LoVo (cell line): ENCODE measurements around the gene TNRC18.
"Not testable (repeated sequence)": the region's sequence is repeated elsewhere in the genome, so short reads cannot be mapped to it uniquely, and the experiment has no call there.

ENCODE experiments used
- DNase-seq: peaks from one replicate; pipeline ENCODE4 v3.0.0-alpha.2; 2016; ENCODE audit warnings: low spot score

The TNRC18 gene

DNA sequence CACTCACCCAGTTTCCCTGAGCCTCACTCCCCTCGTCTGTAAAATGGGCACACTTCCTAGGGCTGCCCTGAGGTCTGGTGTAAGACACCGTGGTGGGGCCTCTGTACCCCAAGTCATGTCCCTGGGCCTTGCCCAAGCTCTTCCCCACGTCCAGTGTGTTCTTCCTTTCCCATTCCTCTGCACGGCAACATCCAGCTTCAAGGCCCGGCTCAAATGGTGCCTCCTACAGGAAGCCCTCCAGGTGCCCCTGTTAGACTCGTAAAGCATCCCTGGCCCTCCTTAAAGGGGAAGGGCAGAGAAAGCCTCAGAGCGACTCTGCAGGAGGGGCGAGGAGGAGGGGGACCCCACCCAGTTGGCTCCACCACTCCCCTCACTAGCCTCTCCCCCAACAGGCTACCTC, 132.3 kb downstream of the TNRC18 start:
- no peak for DNase-seq

DNA sequence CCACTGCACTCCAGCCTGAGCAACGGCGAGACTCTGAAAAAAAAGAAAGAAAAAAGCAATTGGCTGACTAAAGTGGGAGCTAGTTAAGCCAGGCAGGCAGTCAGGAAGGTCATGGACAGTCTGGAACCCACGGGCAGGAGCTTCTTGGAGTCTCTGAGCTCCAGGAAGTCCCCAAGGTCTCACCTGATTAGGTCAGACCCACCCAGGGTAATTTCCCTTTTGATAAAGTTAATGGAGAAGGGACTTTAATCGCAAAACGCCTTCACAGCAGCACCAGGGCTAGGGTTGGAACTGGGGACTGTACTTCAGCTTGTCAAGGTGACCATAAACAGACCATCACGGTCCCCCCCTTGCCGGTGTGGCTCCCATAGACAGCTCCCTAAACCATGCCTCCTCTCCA, 134.3 kb downstream of the TNRC18 start:
- no peak for DNase-seq

DNA sequence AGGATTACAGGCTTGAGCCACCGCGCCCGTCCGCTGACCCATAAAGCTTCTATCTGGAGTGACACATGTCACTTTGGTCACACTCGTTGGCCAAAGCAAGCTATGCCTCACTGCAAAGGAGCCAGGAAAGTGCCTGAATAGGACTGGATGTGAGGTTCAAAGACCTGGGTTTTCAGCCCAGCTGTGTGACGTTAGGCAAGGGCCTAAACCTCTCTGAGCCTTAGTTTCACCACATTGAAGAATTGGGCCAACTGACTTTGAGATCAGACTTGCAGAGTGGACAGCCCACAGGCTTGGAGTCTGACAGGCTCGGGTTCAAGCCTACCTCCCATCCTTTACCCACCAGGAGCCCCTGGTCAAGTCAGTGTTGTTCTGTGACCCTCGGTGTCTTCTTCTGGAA, 135.1 kb downstream of the TNRC18 start:
- not testable (repeated sequence) for DNase-seq

DNA sequence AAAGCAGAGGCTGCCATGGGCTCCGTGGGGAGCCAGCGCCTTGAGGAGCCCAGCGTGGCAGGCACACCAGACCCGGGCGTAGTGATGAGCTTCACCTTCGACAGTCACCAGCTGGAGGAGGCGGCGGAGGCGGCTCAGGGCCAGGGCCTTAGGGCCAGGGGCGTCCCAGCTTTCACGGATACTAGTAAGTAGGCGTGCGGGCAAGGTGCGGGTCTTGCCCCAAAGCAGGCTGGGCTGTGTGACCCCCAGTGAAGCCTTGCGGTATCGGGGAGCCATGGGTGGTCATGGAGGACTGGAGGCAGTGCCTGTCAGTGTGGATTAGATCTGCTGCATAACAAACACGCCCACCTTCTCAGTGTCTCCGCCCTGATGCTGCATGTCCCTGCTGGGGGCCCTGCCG, 135.8 kb downstream of the TNRC18 start:
- no peak for DNase-seq

DNA sequence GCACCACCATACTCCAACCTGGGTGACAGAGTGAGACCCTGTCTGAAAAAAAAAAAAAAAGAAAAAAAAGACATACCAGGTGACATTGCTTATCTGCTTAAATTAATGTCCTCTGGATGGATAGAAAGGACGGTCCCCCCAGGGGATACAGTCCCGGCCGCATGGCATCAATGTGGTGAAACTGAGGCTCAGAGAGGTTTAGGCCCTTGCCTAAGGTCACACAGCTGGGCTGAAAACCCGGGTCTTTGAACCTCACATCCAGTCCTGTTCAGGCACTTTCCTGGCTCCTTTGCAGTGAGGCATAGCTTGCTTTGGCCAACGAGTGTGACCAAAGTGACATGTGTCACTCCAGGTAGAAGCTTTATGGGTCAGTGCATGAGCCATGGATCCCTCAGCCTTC, 136.3 kb downstream of the TNRC18 start:
- DNase-seq = not testable (repeated sequence)

DNA sequence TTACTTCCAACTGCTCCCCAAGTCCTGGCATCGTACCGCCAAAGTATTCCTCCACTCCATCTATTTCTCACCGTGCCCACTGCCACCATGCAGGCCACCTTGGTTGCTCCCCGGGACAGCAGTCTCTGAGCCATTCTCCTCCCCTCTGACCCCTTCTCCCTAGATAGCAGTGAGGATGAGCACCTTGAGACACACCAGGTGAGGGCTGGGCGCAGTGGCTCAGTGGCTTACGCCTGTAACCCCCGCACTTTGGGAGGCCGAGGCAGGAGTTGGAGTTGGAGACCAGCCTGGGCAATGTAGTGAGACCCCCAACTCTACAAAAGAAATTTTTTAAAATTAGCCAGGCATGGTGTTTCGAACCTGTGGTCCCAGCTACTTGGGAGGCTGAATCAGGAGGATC, 136.7 kb downstream of the TNRC18 start:
- DNase-seq = no peak

DNA sequence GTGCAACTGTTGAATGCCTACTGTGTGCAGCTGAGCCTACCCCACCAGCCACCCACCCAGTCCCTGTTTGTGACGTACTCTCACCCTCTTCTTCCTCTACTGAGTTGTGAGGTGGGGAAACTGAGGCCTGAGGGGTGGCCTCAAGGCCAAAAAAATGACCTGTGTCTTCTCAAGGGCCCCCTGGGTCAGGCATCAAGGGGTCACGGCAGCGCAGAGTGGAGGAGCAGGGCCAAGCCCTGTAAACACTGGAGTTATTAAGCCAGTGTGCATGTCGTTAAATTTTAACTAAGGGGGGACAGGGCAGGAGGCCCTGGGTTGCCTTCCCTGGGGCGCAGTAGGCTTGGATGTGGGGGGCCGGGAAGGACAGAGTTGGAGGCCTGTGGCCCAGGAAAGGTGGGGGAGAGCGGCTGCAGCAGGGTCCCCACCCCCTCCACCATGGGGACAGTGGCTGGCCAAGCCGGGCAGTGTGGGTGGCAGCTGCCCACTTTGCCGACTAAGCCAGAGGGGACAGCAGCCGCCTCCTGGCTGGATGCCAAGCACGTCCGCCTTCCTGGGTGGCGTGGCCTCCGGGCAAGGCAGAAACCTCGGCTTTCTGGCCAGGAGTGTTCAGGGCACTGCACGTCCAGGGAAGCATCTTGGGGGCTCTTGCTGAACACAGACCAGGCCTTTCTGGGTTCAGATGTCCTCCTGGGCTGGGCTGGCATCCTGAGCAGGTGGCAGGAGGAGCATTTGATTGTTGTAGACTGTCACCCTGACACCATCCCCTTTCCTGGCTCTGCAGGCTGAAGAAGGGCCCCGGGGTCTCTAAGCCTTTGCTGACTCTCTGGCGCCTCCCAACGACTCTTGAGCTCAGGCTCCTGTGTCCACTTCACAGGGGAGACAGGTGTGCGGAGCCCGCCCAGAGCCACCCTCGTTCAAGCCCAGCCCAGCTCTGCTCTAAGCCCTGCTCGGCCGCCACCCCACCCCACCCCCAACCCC, 139.0 kb downstream of the TNRC18 start:
- DNase-seq = no peak

DNA sequence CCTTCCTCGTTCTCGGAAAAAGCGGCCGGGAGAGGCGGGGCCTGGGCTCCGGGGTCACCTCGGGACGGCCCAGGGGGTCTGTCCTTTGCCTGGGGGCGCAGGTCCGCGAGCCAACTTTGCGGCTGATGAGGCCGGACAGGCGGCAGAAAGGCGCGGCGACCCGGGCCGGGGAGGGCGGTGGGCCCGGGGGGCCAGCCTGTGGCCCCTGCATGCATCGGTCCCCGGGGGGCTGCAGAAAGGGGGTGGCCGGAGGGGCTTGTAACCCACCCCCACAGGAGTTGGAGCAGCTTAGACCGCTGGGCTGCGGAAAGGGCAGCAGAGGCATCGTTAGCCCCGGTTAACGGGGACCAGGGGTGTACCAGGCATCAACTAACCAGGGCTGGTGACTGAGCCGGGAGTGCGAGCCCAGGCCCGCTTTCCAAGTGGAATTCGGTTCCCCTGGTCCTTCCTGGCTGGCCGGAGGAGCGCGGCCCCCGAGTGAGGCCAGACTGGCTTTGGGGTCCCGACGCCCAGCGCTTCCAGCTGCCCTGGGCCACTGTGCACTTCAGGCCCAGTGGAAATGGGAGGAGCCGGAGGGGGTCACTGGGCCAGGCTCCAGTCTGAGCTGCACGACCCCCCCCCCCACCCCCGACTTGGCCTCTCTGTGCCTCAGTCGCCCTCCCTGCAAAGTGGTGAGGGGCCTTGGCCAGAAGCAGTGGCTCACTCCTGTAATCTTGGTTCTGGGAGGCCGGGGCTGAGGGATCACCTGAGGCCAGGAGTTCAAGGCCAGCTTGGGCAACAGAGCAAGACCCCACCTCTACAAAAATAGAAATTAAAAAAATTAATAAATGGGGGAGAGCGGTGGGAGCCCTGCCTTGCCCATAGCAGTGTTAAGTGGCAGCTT, 140.0 kb downstream of the TNRC18 start:
- no peak for DNase-seq

- peak; percentile 60 for DNase-seq
Observed at GRCh38 chr7:5282543-5283316, 140.9 kb downstream of the TNRC18 start, which contains the start of gene SLC29A4. SLC29A4 (plus strand) TSS chr7:5282943; CDS start chr7:5287817, 4,874 bp downstream.

DNA sequence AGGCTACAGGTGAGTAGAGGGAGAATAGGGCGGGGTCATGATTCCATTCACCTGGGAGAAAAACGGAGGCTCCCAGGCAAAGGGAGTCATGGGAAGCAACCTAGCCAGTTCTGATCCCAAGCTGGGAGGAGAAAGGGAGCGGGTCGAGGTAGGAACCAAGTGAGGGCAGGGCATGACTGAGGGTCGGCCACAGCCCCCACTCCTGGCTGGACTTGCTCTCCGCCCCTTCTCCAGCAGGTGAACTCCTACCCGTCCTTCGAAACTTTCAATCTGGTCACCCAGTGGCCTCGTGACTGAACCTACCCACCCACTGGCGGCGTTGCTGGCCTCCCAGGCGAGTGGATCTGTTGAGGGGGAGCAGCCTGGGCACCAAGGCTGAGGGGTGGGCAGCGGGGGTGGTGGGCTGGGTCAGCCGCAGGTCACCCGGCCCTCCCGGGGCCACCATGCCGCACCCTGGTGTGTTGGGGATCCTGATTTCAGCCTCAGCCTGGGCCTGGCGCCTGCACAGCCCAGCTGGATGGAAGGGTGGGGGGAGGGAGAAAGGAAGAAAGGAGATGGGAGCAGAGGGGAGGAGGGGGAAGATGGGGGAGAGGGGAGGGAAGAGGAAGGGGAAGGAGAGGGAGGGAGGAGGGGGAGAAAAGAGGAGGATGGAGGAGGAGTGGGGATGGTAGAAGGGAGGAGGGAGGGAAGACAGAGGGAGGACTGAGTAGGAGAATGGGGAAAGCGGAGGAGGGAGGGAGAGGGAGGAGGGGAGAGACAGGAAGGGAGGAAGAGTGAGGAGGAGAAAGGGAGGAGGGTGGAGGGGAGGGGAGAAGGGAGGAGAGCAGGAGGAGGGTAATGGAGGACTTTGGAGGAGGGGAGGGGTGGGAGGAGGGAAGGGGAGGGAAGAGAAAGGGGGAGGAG, 141.8 kb downstream of the TNRC18 start:
- not testable (repeated sequence) for DNase-seq

- no peak for DNase-seq
Observed at GRCh38 chr7:5279734-5280133, 143.9 kb downstream of the TNRC18 start.

DNA sequence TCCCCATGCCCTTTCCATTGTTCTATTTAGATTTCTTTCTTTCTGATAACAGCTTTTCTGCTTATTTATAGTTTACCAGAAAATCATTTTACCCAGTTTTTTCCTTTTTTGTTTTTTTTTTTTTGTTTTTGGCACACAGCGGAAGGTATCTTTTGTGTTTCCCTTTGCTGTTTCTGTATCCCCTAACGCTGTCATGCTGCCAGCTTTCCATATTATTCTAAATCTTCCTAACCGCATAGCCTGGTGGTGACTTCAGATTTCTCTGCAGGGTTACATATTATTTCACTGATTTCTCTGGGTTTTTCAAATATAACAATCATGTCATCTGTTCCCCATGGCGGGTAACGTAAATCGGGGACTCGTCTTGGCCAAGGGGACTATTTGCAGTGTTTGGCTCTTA, 144.9 kb downstream of the TNRC18 start:
- no peak for DNase-seq

- DNase-seq = no peak
Observed at GRCh38 chr7:5276611-5277010, 147.0 kb downstream of the TNRC18 start.

DNA sequence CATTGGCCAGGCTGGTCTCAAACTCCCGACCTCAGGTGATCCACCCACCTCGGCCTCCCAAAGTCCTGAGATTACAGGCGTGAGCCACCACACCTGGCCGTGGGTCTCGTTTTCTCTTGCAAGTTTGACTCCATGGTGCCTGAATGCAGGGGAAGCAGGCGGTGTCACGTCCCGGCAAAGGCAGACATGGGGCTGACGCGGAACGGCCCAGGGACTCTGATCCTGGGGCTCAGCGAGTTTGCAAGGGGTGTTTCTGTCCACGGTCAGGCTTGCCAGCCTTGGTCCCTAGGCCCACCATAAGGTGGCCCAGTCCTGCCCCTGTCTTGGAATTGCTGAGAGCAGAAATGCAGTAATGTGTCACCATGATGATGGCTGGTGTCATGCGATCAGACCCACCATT, 147.5 kb downstream of the TNRC18 start:
- not testable (repeated sequence) for DNase-seq

- DNase-seq = not testable (repeated sequence)
Observed at GRCh38 chr7:5275510-5275909, 148.1 kb downstream of the TNRC18 start.

GRCh38 chr7:5274985-5275431, 148.6 kb downstream of the TNRC18 start:
- DNase-seq = not testable (repeated sequence)

DNA sequence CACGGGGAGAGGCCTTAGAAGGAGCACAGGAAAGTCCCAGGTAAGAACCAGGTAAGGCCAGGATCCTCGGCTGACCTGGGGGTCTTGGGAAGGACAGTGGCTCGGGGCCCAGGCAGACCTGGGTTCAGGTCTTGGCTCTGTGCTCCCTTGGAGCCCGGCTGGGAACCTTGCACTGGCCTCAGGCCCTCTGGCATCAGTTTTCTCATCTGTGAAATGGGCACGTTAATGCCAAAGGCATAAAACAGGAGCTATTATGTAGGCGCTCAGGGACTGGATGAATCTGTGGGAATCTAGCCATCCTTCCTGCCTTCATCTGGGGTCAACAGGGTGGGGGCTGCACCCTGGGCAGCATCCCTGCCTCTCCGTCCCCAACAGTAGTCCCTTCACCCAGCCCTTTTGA, 149.2 kb downstream of the TNRC18 start:
- DNase-seq = no peak

DNA sequence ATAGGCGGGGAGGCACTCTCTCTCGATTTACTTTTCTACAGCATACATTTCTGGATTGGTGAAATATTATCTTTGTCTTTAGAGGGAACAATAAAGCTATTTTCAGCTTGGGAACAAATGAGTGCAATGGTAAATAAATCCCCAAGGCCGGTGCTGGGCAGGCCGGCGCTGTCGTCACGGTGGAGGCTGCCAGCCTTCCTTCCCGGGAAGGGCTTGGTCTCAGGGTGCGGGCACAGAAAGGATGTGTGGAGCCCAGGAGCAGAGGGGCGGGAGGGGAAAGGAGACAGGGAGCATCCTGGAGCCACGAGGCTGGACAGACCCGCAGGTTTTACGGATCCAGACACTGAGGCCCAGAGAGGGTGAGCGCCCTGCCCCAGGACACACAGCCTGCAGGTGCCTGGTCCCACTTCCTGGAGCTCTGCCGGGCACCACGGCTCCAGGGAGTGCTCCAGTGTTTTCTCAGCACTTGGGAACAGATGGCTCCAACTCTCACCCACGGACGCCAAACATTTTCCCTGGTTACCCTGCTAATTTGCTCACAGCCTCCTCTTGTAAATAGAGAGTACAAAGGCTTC, 149.7 kb downstream of the TNRC18 start:
- DNase-seq = not testable (repeated sequence)

DNA sequence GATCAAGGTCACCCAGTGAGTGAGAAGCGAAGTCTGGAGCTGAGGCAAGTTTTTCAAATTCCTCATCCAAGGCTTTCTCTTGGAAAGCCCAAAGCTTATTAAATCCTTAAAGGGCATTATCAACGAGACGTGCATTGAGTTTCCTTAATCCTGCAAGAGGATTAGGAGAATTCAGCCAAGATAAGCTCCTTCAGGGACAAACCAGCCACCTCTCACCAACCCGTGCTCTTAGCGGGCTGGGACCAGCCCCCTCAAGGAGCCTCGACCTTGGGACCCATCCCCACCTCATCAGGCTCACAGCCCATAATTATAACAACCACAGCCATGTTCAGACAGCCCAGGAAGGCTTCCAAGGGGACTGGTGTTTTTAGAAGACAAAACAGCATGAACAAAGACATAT, 152.8 kb downstream of the TNRC18 start:
- no peak for DNase-seq

DNA sequence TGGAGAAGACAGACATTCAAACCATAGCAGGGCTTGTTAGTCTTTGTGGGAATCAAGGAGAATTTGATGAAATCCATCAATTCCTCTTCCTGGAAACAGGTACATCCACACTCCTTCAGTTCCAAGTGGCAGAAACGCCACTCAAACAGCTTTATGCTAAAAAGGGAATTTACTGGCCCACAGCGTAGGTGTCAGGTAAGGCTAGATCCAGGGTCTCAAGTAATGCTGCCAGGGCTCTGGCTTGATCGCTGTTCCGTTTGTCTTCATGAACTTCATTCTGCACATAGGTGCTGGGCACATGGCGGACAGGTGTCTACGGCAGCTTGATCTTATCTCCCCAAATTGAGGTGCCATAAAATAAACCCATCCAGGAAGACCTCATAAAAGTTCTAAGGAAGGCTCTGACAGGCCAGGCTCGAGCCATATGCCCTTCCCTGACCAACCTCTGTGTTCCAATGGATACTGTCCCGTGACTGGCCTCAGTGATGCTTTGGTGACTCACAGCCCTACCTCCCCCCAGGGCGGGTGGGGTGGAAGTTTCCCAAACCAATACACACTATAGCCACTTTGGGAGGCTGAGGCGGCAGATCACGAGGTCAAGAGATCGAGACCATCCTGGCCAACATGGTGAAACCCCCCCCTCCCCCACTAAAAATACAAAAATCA, 153.5 kb downstream of the TNRC18 start:
- DNase-seq = peak; percentile 32
